SK-N-SH (cell line): ENCODE data around the gene DOCK4.

ENCODE experiments used
- CTCF ChIP-seq: fragments of 200-600 bp; sonication (generic); IDR thresholded peaks from 2 replicates; pipeline ENCODE4 v1.6.1; 2017; ENCODE audit warnings: antibody characterized with exemption, mild to moderate bottlenecking, moderate library complexity
- IRF3 ChIP-seq: fragments of 150-350 bp; IDR thresholded peaks from 2 replicates; pipeline ENCODE4 v1.6.1; 2016; ENCODE audit warnings: mild to moderate bottlenecking, low read depth, low read length
- TCF12 ChIP-seq: IDR thresholded peaks from 2 replicates; pipeline ENCODE4 v1.4.0; 2012

- TF ChIP-seq CTCF, result peak; percentile 55
- TF ChIP-seq TCF12, result no peak
- TF ChIP-seq IRF3, result no peak
These were observed 126.5 kb downstream of the DOCK4 start for GRCh38 chr7:112079673-112080072.
